OCI-M2 (cell line): Measurements from ENCODE around the gene PKDCC.

ENCODE experiments used
- DNase-seq: peaks from one replicate; lab custom pipeline; 2025; ENCODE audit not compliant: unreplicated experiment; lab: John Stamatoyannopoulos, UW

PKDCC gene, protein sequence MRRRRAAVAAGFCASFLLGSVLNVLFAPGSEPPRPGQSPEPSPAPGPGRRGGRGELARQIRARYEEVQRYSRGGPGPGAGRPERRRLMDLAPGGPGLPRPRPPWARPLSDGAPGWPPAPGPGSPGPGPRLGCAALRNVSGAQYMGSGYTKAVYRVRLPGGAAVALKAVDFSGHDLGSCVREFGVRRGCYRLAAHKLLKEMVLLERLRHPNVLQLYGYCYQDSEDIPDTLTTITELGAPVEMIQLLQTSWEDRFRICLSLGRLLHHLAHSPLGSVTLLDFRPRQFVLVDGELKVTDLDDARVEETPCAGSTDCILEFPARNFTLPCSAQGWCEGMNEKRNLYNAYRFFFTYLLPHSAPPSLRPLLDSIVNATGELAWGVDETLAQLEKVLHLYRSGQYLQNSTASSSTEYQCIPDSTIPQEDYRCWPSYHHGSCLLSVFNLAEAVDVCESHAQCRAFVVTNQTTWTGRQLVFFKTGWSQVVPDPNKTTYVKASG

DNA sequence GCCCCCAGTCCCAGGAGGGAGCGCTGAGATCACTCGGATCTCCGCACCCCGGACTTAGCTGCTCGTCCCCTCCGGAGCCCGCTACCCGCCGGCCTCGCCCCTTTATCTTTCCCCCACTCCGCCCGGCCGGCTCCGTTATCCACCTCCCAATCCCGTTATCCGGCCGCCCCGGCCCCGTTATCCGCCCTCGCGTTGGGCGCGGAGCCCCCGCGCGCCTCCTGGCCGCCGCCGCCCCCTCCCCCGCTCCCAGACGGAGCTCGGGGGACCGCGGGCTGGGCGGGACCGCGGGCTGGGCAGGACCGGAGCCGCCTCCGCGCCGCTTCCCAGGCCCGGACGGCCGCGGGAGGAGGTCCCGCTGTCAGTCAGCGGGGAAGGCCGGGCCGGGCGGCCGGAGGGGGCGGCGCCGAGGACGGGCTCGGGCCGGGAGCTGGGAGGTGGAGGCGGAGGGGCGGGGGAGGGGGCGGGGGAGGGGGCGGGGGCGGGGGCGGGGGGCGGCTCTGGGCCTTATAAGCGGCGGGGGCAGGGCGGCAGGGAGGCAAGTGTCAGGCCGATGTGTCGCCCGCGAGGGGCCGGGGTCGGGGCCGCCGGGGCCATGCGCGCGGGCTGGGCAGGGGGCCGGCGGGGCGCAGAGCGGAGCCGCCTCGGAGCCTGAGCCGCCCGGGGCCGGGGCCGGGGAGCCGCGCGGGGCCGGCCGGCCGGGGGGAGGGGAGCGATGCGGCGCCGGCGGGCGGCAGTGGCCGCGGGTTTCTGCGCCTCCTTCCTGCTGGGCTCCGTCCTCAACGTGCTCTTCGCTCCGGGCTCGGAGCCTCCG lies at the start of gene PKDCC:
PKDCC (plus strand) TSS at position 534 of the 811 bp plus-strand sequence; CDS start at position 713, 179 bp downstream.
- no peak for DNase-seq

DNA sequence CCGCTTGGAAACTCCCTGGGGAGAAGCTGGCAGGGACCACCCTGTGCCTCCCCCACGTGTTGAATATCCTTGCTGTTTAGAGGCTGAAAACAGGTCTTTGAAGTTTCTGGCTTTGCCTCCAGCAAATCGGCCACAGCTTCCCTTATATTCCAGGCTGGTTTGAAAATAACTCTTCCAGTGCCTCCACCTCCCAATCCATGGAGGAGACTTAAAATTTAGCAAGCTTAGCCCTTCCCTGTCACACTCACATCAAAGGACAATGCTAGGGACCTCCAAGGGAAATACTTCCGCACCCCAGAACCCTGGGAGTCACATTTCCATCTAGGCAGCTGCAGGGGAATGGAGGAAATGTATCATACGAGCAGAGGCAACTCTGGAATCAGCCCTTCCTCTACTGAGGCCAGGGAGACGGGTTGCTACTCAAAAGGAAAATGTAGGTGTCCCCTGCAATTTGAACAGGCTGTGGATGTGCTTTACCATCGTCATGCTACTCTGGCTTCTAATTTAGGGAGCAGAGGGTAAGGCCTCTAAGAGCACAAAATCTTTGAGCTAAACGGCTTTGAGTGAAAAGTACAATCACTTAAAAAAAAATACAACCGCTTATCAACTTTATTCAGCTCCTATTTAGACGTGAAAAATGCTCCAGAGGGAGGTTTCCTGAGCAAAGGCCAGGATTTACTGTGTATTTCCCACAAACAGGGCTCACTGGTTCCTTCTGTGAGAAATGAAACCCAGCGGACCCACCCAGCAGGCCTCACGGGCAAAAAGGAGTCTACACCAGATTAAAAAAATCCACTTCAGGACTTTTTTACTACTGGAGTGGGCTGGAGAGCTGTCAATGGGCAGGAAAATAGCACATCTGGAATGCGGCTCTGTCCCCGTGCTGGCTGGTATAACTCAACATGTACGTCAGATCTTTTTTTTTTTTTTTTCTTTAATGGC lies 49.4 kb upstream of the PKDCC start:
- no peak for DNase-seq

DNA sequence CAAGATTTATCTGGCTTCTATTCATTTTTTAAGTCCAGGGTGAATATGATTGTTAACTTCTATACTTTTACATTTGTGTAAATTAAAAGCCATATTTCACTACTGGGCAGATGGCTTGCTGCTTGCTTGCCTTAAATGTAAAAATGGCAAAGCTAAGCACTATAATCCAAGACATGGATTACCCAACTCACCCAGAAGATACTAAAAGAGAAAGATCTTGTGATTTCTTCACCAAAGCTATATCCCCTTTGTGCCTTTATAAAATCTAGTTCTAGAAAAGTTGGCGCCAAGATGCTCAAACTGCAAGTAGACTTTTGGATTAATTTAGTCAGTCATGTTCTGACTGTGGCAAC lies 48.7 kb upstream of the PKDCC start:
- DNase-seq: no peak

DNA sequence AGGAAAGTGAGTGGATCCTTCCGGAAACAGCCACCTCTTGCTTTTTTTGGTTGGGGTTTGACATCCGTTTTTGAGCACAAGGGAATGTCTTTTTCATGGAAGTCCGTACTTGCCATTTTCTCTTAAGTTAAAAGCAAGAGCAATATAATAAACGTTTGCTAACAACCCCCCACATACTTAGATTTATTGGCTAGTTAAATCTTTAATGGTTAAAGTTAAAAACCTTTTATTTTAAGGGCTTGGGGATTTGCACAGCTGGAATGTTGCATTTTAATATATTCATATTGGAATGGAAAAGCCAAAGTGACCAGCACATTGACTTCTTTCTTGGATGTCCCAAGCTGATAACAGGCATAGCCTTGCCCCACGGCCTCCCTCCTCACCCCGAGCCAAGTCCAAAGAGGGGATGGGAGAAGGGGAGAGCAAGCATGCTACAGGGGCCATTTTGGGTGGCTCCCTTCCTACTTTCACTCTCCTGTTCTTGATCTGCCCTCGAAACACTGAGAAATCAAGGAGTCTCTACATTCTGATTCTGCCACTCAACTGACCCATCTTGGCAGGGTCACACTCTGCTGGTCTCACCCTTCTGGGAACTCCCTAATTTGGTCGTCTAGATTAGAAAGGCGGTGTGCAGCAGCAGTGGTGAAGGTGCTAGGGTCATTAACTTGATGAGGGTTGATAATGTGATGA lies 48.1 kb upstream of the PKDCC start:
- no peak for DNase-seq

DNA sequence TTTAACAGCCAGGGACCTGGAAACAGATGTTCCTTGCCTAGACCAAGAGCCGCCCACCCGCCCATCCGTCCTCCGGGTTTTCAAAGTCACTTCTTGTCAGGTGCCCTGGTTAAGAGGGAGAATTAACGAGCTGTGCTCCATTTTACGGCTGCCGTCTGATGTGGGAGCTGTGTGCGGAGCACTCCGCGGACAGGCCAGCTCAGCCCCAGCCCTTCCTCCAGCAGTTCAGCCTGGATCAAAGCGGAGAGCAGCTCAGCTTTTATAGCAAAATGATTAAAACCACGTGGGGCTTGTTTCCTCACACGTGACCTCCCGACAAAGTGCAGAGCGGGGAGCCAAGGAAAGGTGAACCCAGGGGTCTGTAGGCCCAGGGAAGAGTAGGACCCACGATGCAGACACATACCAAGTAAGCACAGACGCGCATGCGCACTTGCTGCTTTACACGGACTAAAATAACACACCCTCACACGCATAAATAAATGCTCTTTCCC lies 46.1 kb upstream of the PKDCC start:
- no peak for DNase-seq

DNA sequence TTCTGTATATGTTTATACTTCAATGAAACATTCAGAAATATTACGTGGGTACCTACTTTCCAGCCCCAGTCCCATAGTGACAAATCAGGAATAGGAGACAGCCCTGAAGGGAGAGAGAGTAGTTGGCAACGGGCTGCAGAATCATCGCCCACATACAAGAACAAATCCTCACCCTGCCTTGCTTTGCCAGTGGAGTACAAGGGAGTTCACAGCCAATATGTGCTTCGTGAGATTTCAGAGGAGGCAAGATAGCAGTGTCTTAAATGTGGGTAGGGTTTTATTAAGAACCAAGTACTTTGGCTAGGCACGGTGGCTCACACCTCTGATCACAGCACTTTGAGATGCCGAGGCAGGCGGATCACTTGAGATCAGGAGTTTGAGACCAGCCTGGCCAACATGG lies 40.3 kb upstream of the PKDCC start:
- no peak for DNase-seq

DNA sequence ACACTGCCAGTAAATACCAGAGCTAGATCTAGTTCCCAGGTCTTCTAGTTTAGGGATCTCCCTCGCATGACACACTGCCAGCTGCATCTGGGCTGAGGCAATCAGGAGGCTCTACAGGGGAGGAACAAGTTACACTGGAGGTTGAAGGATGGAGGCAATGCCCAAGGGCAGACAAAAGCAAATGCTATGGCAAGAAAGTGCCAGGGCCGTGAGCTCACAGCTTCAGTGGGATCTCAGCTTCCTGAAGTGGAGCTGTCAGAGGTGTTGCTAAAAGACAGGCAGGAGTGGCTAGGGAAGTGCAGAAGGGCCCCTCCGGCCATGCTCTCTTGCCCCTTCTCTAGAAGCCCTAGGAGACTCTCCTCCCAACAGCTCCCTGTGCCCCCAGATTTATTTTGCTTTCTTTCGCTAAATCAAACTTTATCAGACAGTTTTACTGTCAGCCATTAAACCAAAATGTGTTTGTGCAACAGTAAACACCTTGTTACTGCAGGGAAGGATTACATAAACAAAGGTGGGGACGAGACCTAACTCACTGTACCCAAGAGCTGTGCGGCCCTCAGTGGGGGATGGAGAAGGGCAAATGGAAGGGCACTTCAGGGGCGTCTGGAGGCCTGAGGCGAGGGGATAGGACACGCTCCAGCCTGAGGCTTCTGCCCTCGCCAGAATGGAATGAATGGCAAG lies 39.4 kb upstream of the PKDCC start:
- no peak for DNase-seq

DNA sequence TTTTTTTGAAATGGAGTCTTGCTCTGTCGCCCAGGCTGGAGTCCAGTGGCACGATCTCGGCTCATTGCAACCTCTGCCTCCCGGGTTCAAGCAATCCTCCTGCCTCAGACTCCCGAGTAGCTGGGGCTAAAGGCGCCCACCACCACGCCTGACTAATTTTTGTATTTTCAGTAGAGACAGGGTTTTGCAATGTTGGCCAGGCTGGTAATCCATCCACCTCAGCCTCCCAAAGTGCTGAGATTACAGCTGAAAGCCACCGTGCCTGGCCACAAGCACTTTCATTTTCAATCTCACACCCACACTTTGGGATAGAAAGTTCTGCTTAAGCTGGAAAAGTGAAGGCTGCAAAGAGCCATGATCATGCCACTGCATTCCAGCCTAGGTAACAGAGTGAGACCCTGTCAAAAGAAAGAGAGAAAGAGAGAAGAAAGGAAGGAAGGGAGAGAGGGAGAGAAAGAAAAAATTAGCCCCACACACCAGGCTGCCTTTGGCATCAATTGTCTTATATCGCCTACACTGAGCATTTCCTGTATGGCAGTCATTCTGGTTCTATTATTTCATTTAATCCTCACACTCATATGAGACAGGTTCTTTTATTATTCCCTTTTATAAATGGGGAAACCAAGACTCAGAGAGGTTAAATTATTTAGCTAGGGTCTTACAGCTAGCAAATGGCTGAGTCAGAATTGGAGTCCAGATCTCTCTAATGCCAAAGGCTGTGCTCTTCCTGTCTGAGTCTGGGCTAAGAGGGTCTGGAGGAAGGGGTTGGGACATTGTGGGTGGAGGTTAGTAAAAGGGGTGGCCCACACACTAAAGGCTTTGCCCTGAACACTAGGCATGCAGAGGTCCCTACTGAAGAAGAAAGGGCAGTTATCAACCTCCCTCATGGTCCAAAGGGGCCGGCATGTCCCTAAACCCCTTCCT lies 37.9 kb upstream of the PKDCC start:
- DNase-seq: no peak

DNA sequence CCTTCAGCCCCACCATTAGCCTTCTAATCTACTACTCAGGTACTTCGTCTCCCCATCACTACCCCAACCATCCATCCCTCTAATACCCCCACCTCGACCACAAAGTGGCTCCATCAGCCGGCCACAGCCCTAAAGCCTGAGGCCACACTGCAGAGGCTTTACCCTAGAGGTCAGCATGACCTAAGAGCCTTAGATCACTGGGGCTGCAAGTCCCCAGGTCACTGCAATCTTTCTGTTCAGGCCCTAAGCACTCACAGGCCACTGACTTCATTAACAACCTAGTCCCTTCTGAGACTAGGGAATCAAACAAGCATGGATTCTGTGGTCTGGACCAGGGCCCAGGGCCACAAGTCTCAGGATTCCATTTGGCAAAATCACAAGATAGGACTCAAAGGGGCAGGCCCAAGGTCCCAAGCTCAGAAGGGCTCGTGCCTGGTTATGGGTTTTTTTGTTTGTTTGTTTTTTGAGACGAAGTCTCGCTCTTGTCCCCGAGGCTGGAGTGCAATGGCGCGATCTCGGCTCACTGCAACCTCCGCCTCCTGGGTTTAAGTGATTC lies 37.0 kb upstream of the PKDCC start:
- DNase-seq: no peak

DNA sequence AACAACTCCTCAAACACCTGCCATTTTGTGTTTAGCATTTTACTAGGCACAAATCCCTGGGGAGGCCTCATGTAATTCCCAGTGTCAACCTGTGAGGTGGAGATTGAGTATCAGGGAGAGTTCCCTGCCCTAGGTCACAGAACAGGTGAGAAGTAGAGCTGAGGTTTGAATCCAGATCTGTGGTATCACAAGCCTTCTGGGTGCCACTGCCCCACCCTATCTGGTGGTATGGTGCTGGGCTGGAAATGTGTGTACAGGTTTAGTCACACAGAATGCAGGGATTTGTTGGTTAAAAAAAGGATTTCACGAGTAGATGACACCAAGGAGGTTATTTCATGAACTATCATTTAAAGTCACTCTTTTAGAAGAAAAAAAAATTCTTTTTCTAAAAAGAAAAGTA lies 35.7 kb upstream of the PKDCC start:
- no peak for DNase-seq

DNA sequence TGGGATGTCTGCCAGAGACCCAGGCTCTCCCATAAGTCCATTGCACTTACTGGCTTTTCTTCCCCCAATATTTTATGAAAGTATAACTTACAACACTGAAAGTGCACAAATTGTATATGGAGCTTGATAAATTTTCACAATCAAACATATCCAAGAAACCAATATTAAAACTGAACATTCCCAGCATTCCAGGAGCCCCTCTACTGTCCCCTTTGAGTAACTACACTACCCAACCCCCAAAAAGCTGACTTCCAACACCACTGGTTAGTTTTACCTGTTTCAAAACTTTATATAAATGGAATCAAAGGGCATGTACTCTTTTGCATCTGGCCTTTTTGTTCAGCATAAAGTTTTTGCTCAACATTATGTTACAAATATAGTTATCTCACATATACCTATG lies 35.2 kb upstream of the PKDCC start:
- no peak for DNase-seq

DNA sequence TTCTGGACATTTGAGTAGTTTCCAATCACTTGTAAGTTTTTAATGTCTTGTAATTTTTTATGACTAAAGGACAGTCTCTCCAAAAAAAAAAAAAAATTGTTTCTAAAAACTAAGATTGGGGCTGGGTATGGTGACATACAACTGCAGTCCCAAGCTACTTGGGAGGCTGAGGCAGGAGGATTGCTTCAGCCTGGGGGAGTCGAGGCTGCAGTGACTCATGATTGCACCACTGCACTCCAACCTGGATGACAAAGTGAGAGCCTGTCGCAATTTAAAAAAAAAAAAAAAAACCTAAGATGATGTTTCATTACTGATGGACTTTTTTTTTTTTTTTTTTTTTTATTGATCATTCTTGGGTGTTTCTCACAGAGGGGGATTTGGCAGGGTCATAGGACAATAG lies 34.4 kb upstream of the PKDCC start:
- no peak for DNase-seq

DNA sequence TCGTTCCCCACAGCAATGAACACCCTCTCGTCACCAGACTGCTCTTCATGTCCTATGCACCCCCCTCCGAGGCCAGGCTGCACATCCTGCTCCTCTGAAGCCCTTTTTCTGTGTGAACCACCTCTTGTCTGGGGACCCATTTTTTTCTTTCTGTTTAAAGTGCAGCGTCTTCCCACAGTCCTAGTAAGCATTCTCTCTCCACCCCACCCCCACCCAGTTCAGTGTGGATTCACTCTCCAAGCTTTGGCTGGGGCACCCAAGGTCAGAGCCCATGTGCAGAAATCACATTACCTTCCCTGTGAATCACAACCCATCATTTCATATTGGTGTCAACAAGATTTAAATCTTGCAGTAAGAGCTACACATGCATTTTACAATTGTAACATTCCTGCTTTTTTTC lies 26.4 kb upstream of the PKDCC start:
- DNase-seq: no peak

DNA sequence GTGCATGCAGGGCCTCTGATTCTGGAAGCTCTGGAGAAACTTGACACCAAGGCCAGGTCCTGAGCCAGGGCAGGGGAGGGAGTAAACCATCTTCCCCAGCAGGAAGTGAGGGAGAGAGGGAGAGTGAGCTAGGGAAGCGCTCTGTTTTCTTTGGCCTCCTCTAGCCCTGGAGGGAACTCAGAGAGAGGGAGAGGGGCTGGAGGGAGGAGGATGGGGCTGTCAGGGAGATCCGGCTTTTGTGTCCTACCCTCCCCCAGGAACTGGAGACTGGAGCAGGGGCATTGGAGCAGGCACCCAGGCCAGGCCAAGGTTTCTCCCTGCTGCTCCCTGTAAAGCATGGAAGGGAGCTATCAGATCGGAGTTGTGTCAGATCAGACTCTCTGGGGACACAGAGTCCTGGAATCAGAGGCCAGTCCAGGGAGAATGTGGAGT lies 22.7 kb upstream of the PKDCC start:
- DNase-seq: no peak

DNA sequence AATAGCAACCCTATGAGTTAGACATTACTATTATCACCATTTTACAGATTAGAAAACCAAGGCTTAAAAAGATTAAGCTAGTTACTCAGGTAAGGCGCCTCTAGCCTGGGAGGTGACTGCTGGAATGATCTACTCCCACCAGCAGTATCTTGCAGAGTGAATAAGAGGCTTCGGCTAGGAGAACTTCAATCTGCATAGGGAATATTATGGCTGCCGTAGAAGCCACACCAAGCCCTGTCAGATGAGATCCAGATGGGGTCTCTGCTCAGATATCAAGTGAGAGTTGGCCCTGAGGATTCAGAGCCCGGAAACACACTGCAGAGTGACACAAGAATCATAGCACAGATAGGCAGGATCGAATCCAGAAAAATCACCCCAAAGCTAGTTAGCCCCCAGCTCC lies 21.5 kb upstream of the PKDCC start:
- DNase-seq: no peak

DNA sequence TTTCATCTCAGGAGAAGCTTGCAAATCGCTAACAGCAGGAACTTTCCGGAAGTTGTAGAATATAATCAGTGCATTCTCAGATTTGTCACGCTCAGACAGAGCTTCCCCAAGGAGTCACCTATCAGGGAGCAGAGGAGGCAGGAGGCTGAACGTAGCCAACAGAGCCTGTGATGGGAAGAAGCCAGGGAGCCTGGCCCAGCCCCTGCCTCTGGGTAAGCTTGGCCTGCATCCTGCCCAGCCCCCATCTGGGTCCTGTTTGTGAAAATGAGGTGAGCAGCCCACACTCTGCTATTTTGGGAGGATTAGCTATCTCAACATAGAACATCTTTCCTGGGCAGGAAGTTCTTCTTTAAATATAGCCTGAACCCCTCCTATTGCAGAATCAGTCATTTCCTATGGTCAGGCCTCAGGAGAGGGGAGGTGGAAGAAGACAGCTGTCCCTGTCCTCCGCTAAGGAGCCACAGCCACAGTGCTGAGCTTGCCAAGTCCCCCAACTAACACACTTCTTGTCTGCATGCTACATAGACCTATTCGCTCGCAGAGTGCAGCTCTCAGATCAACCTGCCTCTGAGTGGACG lies 19.2 kb upstream of the PKDCC start:
- DNase-seq: no peak

DNA sequence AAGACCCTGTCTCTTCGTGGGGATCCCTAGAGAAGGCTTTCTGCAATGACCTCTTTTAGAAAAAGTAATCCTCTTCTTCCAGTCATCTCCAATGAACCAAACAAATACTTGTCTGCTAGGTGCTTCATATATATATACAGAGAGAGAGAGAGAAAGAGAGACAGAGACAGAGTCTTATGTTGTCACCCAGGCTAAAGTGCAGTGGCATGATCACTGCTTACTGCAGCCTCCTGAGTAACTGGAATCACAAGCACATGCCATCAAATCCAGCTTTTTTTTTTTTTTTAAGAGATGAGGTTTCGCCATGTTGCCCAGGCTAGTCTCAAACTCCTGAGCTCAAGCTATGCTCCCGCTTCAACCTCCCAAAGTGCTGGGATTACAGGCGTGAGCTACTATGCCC lies 18.6 kb upstream of the PKDCC start:
- DNase-seq: no peak

DNA sequence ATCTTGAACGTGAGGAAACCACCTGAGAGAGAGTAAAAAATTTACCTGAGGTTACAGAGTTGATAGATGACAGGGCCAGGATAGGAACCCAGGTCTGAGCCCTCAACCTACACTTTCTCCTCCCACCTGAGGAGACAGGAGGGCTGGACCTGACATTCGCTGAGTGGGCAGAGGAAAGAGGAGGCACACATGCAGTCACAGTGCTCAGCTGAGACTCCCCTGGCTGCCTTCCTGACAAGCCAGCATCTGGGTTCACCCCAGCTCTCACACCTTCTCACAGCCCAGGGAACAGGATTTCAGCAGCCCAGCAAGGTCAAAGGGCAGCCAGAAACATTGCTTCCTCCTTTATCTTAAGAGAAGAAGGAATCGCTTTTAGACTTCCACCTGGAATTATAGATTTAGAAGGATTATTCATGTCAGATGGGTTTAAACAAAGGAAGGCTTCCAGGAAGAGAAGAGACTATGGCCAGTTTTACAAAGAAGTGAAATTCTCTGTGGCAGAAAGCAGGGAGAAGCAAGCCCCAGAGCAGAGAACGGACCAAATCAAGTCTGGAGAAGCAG lies 18.1 kb upstream of the PKDCC start:
- DNase-seq: no peak
